IPS-NIHi7 (cell line): ENCODE measurements around the gene AFDN.
"Not testable (repeated sequence)": the region's sequence is repeated elsewhere in the genome, so short reads cannot be mapped to it uniquely, and the experiment has no call there.

ENCODE experiments used
- DNase-seq: peaks from one replicate; pipeline ENCODE4 v3.0.0; 2012; ENCODE audit warnings: mixed read lengths; ENCODE audit errors: extremely low spot score

AFDN gene

GRCh38 chr6:167996424-167997199 lies 169.9 kb downstream of the AFDN start:
- DNase-seq: peak; percentile 56

- DNase-seq: no peak
Observed at GRCh38 chr6:167997642-167998041, 170.9 kb downstream of the AFDN start, which contains the start of gene KIF25. KIF25 (plus strand) TSS chr6:167997671; CDS start chr6:168029586, 31,915 bp downstream.

- DNase-seq: no peak
Observed at GRCh38 chr6:167998215-167998614, 171.5 kb downstream of the AFDN start.

- no peak for DNase-seq
Observed at GRCh38 chr6:168000198-168001028, 173.7 kb downstream of the AFDN start.

- no peak for DNase-seq
Observed at GRCh38 chr6:168001029-168001332, 174.3 kb downstream of the AFDN start.

- not testable (repeated sequence) for DNase-seq
Observed at GRCh38 chr6:168001514-168001913, 174.8 kb downstream of the AFDN start.

GRCh38 chr6:168002804-168003203 lies 176.1 kb downstream of the AFDN start:
- DNase-seq: no peak

- DNase-seq: no peak
Observed at GRCh38 chr6:168004023-168004422, 177.3 kb downstream of the AFDN start.

GRCh38 chr6:168004945-168005344 lies 178.2 kb downstream of the AFDN start:
- DNase-seq: no peak

- no peak for DNase-seq
Observed at GRCh38 chr6:168005796-168006195, 179.1 kb downstream of the AFDN start.

GRCh38 chr6:168007592-168008338 lies 181.1 kb downstream of the AFDN start:
- DNase-seq: no peak

- no peak for DNase-seq
Observed at GRCh38 chr6:168009331-168009730, 182.6 kb downstream of the AFDN start.

GRCh38 chr6:168011291-168011690 lies 184.6 kb downstream of the AFDN start:
- no peak for DNase-seq

GRCh38 chr6:168012431-168013249 lies 185.9 kb downstream of the AFDN start:
- DNase-seq: no peak

- DNase-seq: no peak
Observed at GRCh38 chr6:168013250-168013915, 186.7 kb downstream of the AFDN start.

- DNase-seq: no peak
Observed at GRCh38 chr6:168014428-168014827, 187.7 kb downstream of the AFDN start.

GRCh38 chr6:168015009-168015408 lies 188.3 kb downstream of the AFDN start:
- no peak for DNase-seq

GRCh38 chr6:168015482-168016175 lies 188.9 kb downstream of the AFDN start:
- DNase-seq: no peak

- DNase-seq: no peak
Observed at GRCh38 chr6:168016176-168016620, 189.5 kb downstream of the AFDN start.
